GOT3 (cell line): ENCODE results near the gene MOCS1.

ENCODE experiments used
- DNase-seq: peaks from one replicate; lab custom pipeline; 2025; ENCODE audit warnings: mixed read lengths; lab: John Stamatoyannopoulos, UW

Gene MOCS1

DNA sequence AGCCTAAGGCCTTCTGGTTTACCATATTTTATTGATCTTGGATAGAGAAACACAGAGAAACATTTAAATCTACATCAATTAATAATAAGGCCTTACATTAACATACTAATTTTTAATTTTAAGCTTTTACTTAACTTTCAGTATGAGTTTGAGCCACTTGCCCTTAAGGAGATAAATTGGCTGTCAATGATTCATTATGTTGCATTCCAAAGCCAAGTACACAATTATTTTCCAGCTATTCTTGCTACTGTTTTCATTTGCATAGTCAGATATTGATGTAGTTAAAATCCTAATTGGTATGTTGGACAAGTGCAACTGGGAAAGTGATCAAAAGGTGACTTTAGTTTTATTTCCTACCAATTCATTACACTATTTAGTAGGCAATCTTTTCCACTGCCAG lies 58.2 kb downstream of the MOCS1 start:
- no peak for DNase-seq

DNA sequence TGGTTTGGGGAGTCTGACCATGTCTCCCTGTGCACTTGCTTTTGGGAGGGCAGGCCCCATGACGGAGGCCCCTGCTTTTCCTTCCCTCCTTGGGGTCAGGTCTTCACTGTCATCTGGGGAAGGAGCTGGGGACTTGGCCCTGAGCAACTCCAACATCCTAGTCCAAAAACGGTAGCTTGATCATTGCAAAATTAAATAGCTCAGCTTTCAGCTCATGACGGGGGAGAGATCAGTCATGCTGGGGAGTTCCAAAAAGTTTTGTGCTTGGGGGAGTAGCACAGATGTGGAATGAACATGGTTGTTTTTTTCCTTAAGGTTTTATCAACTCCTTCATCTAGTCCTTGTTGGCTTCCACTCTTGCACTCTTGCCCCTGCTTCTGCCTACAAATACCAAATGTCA lies 60.8 kb downstream of the MOCS1 start:
- DNase-seq: no peak

DNA sequence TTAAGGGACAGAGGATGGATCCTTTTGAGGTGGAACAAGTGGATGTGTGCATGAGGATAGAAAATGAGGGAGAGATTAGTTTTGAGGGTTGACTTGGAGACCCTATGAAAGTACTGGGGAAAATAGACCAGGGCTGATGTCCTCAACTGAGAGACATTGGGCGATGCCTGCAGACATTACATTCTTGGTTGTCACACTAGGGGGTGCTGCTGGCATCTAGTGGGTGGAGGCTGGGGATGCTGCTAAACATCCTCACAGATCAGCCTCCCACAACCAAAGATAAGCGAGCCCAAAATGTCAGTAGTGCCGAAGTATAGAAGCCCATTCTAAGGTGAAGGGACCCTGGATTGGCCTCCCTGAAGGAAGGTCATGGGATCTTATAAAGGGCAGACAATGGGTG lies 63.3 kb downstream of the MOCS1 start:
- DNase-seq: no peak

DNA sequence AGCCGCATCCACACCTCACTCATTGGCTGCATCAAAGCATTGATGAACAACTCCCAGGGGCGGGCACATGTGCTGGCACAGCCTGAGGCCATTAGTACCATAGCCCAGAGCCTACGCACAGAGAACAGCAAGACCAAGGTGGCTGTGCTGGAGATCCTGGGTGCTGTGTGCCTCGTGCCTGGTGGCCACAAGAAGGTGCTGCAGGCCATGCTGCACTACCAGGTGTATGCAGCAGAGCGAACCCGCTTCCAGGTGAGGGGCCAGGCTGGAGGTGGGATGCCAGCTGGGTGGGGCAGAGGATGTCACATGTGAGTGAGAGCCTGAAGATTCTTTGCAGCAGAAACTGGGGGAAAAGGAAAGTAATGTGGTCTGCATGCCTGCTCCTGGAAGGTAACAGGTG lies 66.7 kb downstream of the MOCS1 start:
- no peak for DNase-seq

DNA sequence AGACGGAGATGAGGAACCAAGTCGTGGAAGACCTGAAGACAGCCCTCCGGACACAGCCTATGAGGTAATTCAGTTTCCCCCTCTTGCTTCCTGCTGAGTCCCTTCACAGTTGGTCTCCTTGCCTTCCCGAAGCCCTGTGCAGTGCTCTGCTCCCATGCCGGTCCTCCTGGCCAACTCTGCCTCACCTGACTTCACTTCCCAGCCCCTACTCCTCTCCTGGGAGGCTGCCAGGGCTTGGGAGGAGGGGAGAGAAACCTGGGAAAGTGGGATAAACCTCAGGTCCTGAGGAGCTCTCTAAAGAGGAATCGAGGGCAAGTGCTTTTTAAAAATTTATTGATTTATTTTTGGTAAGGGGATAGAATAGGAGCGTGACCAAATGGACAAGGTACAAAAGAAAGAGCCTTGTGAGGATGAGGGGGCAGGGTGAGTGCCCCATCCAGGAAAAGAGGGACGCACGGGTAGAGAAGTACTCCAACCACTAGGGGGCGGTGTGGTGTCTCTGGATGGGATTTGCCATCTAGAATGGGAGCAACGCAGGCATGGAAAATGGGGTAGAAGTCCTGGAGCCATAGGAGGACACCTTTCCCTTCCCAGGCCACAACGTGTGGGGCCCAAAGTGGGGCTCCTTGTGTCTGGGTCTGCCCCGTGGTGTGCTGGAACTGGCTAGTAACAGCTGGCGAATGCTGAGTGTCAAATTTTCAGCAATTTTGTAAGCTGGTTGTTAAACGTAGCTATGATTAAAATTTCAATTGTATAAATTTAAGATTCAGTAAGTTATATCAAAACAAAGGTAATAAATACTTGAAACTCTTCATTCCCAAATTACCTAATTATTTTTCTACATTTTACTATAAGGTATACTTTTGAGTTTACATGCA lies 69.0 kb downstream of the MOCS1 start:
- DNase-seq: no peak

DNA sequence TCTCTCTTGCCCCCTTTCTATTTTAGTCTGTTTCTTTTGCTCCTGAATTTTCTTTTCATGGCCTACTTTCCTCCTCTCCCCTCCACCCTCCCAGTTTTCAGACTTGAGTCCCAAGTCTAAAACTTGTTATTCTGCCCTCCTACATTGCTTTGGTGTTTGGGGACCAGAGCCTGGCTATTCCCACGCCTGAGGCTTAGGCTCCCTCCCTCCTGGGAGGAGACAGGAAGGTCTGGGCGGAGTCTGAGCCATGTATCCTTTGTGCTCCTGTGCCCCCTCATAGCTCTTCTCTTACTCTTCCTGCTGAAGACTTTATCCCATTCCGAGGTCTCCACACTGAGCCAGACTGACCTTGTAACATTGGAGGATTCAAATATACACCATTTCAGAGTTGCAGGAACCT lies 72.6 kb downstream of the MOCS1 start:
- DNase-seq: no peak

DNA sequence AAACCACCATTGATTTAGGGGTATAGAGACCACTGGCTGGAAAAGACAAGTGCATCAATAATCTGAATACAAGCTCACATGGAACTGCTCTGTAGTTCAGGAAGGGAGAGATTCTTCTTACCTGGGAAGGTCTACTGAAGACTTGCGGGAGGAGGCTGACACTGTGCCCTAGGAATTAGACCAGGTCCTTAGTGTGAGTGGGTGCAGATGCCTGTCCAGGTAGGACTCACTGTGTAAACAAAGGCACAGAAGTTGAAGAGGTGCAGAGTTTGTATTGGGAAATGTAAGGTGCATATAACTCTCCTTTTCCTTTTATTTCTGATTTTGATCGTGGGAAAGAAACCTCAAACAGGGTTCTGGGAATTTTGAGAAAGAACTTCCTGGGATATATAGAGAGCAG lies 75.2 kb downstream of the MOCS1 start:
- DNase-seq: no peak

DNA sequence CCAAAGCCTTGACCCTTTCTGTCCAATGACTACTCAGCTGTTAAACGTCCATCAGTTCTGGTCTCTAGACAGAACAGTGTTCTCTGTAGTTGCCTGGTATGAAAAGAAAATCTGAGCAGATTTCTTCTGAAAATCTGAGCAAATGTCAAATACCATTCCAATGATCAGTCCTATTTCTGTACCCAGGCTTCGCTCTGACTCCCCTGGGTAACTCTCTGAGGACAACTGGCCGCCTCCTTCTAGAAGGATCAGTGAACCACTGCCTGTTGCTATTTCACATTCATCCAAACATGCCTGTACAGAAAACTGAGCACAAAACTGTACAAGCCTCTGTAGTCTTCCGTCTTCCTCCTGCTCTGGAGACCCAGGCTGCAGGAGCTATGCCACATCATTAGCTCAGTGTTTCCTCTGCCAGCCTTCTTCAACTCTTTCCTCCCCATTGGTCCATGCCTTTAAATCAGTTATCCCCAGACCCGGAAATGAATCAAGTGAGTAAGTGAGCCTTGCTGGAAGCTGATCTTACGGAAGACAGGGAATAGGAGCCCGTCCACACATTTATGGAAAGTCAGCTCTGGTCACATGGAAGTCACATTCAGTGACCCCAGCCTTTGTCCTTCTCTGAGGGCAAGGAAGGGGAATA lies 78.8 kb downstream of the MOCS1 start:
- no peak for DNase-seq
